GM23248 (cell line): ENCODE results near the gene NCOA1. TPM values are rescaled to one million over a fixed set of nuclear protein-coding genes. Genes with fewer than 3 reads are reported as not detected.
A peak's percentile ranks its signal among the peaks of the same experiment; 100 is the strongest.

Experiments used
- DNase-seq: peaks from one replicate; pipeline ENCODE4 v3.0.0-alpha.2; 2015
- H2AFZ ChIP-seq: fragments of 200-600 bp; sonication (generic); 2 replicates; pipeline ENCODE4 v1.6.1; 2016; ENCODE audit warnings: antibody characterized with exemption
- H3F3A ChIP-seq: fragments of 200-600 bp; sonication (generic); 2 replicates; pipeline ENCODE4 v1.6.1; 2016; ENCODE audit warnings: mild to moderate bottlenecking, antibody characterized with exemption, mixed run types; ENCODE audit not compliant: insufficient read depth
- H3K27ac ChIP-seq: fragments of 200-600 bp; sonication (generic); 2 replicates; pipeline ENCODE4 v1.5.1; 2016; ENCODE audit warnings: mild to moderate bottlenecking
- H3K27me3 ChIP-seq: fragments of 200-600 bp; sonication (generic); replicated peaks from 2 replicates; pipeline ENCODE4 v1.6.1; 2016; ENCODE audit warnings: mild to moderate bottlenecking; ENCODE audit not compliant: insufficient read depth
- H3K36me3 ChIP-seq: fragments of 200-600 bp; sonication (generic); 2 replicates; pipeline ENCODE4 v1.6.1; 2016; ENCODE audit warnings: low read depth, mild to moderate bottlenecking
- H3K4me1 ChIP-seq: fragments of 200-600 bp; sonication (generic); 2 replicates; pipeline ENCODE4 v1.6.1; 2016; ENCODE audit warnings: mild to moderate bottlenecking; ENCODE audit not compliant: insufficient read depth
- H3K4me2 ChIP-seq: fragments of 200-600 bp; sonication (generic); one replicate; pipeline ENCODE4 v1.6.1; 2016; ENCODE audit warnings: mild to moderate bottlenecking; ENCODE audit not compliant: unreplicated experiment
- H3K4me3 ChIP-seq: fragments of 200-600 bp; sonication (generic); 2 replicates; pipeline ENCODE4 v1.5.1; 2016; ENCODE audit warnings: mild to moderate bottlenecking
- H3K79me2 ChIP-seq: fragments of 200-600 bp; sonication (generic); 2 replicates; pipeline ENCODE4 v1.6.1; 2016; ENCODE audit warnings: mild to moderate bottlenecking; ENCODE audit not compliant: insufficient read depth
- H3K9ac ChIP-seq: fragments of 200-600 bp; sonication (generic); 2 replicates; pipeline ENCODE4 v1.6.1; 2016; ENCODE audit warnings: mild to moderate bottlenecking
- H3K9me2 ChIP-seq: fragments of 200-600 bp; sonication (generic); 2 replicates; pipeline ENCODE4 v1.6.1; 2016; ENCODE audit warnings: mixed run types, mild to moderate bottlenecking, moderate library complexity; ENCODE audit not compliant: insufficient read depth
- H3K9me3 ChIP-seq: fragments of 200-600 bp; sonication (generic); one replicate; pipeline ENCODE4 v1.6.1; 2017; ENCODE audit warnings: low read depth
- H4K20me1 ChIP-seq: fragments of 200-600 bp; sonication (generic); 2 replicates; pipeline ENCODE4 v1.6.0; 2016; ENCODE audit not compliant: insufficient read depth
- EZH2 ChIP-seq: fragments of 200-600 bp; sonication (generic); IDR thresholded peaks from 2 replicates; pipeline ENCODE4 v1.6.1; 2018; ENCODE audit warnings: antibody characterized with exemption, mild to moderate bottlenecking; ENCODE audit not compliant: insufficient read depth, poor library complexity, severe bottlenecking
- EZH2phosphoT487 ChIP-seq: fragments of 200-600 bp; sonication (generic); IDR thresholded peaks from 2 replicates; pipeline ENCODE4 v1.6.1; 2018; ENCODE audit warnings: antibody characterized with exemption, moderate library complexity, mild to moderate bottlenecking, low read depth; ENCODE audit not compliant: insufficient read depth
- WGBS, 2 experiments: methylation state at CpG; one replicate each; pipeline ENCODE4 v1.1.6; 2015 to 2017; ENCODE audit warnings: low lambda C conversion rate in 2 of 2, low coverage in 1 of 2; ENCODE audit errors: missing lambda C conversion rate in 2 of 2; 5-methylcytosine and 5-hydroxymethylcytosine counted together
- in situ Hi-C: fragments of 300-500 bp; cut with MboI; formaldehyde crosslinking; loops from 2 replicates; pipeline ENCODE4 v1.15.0; 2020
- polyA plus RNA-seq: library from polyadenylated mRNA; unstranded; fragments of >200 nt; fragmentation: Nextera tagmentation; extraction: Ambion mirVana; gene quantifications from 2 replicates; pipeline ENCODE4 v1.2.1, GENCODE V29; 2016
- total RNA-seq: library from RNA; depleted of rRNA; stranded (reverse); fragments of >200 nt; shearing (Covaris generic); gene quantifications from 2 replicates; pipeline ENCODE4 v1.2.3, GENCODE V29; 2014

Gene NCOA1
- total and polyA plus RNA-seq, 2 experiments from 2014 or later, result 2.6 to 8.0 TPM

DNA sequence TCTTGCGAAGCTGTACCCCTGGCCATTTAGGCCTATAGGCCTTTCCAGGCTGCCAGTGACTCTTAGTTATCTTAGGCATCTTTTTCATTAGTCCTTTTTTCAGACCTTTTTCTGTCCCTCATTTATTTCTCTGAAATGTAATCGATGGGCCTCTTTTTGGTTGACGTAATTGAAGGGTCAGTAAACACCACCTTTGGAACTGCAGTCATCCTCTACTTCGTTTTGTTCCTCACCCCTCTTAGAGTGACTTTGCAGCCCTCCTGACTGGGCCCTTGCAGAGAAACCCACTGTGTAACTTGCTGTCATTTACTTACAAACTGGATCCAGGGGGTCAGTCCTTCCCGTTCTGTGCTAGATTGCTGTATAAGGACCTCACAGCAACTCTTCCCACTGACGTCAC is 325.4 kb downstream of the NCOA1 start:
- DNase-seq, result no peak
- Histone ChIP-seq H3K79me2 (peaks cover 45% of the 10 kb centered on the region), H3K9me2 (no peaks in the 10 kb centered on the region), H3K36me3 (no peaks in the 10 kb centered on the region), H3K9ac (no peak overlapping the region), H3K27me3 (no peaks in the 10 kb centered on the region), H3K9me3 (no peaks in the 10 kb centered on the region), H3K27ac (peak overlapping the region; percentile 42), H2AFZ (no peak overlapping the region), H3F3A (no peaks in the 10 kb centered on the region), H4K20me1 (no peaks in the 10 kb centered on the region), H3K4me3 (no peak overlapping the region), H3K4me2 (no peak overlapping the region), H3K4me1 (peaks cover 13% of the 10 kb centered on the region)
- TF ChIP-seq EZH2, result no peak
- no peak for TF ChIP-seq EZH2phosphoT487
- 89 to 91% methylated on average over 6 of the region's 6 CpGs for WGBS, 2 experiments
- in situ Hi-C loops, result no loop called here

GRCh38 chr2:24816884-24817283 is 325.8 kb downstream of the NCOA1 start:
- Histone ChIP-seq H2AFZ (0 out of 2 replicates have a peak overlapping the region, but pooled peaks have one; percentile 46), H3K9me3 (no peaks in the 10 kb centered on the region), H4K20me1 (no peaks in the 10 kb centered on the region), H3K4me3 (no peak overlapping the region), H3K36me3 (no peaks in the 10 kb centered on the region), H3K79me2 (peaks cover 40% of the 10 kb centered on the region), H3K9me2 (no peaks in the 10 kb centered on the region), H3K27me3 (no peaks in the 10 kb centered on the region), H3F3A (no peaks in the 10 kb centered on the region), H3K9ac (no peak overlapping the region), H3K4me1 (peaks cover 13% of the 10 kb centered on the region), H3K27ac (peak overlapping the region; percentile 42), H3K4me2 (peak overlapping the region; percentile 38)
- WGBS, 2 experiments, result 30 to 34% methylated on average over 4 of the region's 4 CpGs
- DNase-seq, result peak; percentile 93
- TF ChIP-seq EZH2 (no peak), EZH2phosphoT487 (no peak)
- in situ Hi-C loops, result no loop called here

GRCh38 chr2:24818721-24819167 is 327.7 kb downstream of the NCOA1 start:
- H3K9me3 ChIP-seq, result no peaks in the 10 kb centered on the region
- H3K9me2 ChIP-seq, result no peaks in the 10 kb centered on the region
- in situ Hi-C loops, result no loop called here
- no peak overlapping the region for H3K27ac ChIP-seq
- H3K4me2 ChIP-seq, result no peak overlapping the region
- no peaks in the 10 kb centered on the region for H4K20me1 ChIP-seq
- no peaks in the 10 kb centered on the region for H3K27me3 ChIP-seq
- 80 to 82% methylated on average over 9 of the region's 9 CpGs for WGBS, 2 experiments
- H3F3A ChIP-seq, result no peaks in the 10 kb centered on the region
- H3K36me3 ChIP-seq, result no peaks in the 10 kb centered on the region
- H3K79me2 ChIP-seq, result peaks cover 21% of the 10 kb centered on the region
- no peak overlapping the region for H3K4me3 ChIP-seq
- H3K9ac ChIP-seq, result no peak overlapping the region
- peak; percentile 33 for DNase-seq
- H3K4me1 ChIP-seq, result peaks cover 13% of the 10 kb centered on the region
- TF ChIP-seq EZH2phosphoT487, result no peak
- no peak for TF ChIP-seq EZH2
- no peak overlapping the region for H2AFZ ChIP-seq

DNA sequence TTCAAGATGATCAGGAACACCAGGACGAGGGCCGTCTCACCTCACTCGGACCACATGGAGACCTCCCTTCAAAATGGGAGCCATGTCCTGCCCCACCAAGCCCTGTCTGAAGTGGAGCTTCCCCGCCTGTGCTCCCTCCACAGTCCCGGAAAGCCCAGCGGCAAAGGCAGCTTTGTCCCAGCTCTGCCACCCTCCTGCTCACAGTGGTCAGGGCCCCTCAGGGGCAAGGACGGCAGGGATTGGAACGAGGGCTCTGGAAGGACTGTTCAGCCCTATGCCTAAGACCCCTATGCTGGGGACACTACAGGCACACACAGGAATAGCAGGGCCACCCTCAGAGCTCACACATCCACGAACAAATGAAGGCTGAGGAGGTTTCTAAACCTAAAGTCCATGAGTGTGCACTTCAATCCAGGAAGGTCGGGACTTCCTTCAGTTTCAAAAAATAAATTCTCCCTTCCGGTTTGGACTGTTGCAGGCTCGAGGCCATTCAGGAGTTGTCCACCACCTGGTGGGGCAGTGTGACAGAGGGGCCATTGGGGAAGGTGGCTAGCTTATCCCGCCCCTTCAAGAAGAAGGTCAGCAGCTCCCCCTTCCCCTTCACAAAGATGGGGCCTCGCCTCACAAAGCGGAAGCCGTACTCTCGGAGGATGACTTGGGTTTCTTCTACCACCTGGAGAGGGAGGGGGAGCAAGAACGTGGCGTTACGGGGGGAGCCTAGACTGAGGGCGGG is 328.6 kb downstream of the NCOA1 start:
- no peak for TF ChIP-seq EZH2phosphoT487
- no peak for TF ChIP-seq EZH2
- H4K20me1 ChIP-seq, result no peaks in the 10 kb centered on the region
- no peaks in the 10 kb centered on the region for H3F3A ChIP-seq
- no peak for DNase-seq
- no peaks in the 10 kb centered on the region for H3K9me3 ChIP-seq
- H2AFZ ChIP-seq, result no peak overlapping the region
- no peaks in the 10 kb centered on the region for H3K9me2 ChIP-seq
- peaks cover 13% of the 10 kb centered on the region for H3K79me2 ChIP-seq
- WGBS, 2 experiments, result 86 to 93% methylated on average over 19 to 21 of the region's 21 CpGs
- H3K36me3 ChIP-seq, result no peaks in the 10 kb centered on the region
- in situ Hi-C loops, result loop anchor here (10.0 kb wide), 1 partner anchor 415 kb away; no protein-coding TSS in a partner anchor
- H3K27ac ChIP-seq, result no peak overlapping the region
- no peak overlapping the region for H3K4me3 ChIP-seq
- H3K4me2 ChIP-seq, result no peak overlapping the region
- no peaks in the 10 kb centered on the region for H3K27me3 ChIP-seq
- H3K9ac ChIP-seq, result no peak overlapping the region
- H3K4me1 ChIP-seq, result peaks cover 13% of the 10 kb centered on the region
